Measurements from ENCODE around the gene DGCR8.

The DGCR8 gene

GRCh38 chr22:20124083-20124787 is 44.2 kb downstream of the DGCR8 start:
- TF ChIP-seq, protein P1, sequence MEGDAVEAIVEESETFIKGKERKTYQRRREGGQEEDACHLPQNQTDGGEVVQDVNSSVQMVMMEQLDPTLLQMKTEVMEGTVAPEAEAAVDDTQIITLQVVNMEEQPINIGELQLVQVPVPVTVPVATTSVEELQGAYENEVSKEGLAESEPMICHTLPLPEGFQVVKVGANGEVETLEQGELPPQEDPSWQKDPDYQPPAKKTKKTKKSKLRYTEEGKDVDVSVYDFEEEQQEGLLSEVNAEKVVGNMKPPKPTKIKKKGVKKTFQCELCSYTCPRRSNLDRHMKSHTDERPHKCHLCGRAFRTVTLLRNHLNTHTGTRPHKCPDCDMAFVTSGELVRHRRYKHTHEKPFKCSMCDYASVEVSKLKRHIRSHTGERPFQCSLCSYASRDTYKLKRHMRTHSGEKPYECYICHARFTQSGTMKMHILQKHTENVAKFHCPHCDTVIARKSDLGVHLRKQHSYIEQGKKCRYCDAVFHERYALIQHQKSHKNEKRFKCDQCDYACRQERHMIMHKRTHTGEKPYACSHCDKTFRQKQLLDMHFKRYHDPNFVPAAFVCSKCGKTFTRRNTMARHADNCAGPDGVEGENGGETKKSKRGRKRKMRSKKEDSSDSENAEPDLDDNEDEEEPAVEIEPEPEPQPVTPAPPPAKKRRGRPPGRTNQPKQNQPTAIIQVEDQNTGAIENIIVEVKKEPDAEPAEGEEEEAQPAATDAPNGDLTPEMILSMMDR (IDR thresholded peaks at IDR 0.05; ENCODE audit: low read depth, low read length), result no peak
- DNase-seq (ENCODE audit: low read depth in 2 of 2), result no peak
- H3K4me3 ChIP-seq (replicated peaks in 1 of 2; ENCODE audit: low read depth in 2 of 2, low read length in 2 of 2), result no peak overlapping the region

DNA sequence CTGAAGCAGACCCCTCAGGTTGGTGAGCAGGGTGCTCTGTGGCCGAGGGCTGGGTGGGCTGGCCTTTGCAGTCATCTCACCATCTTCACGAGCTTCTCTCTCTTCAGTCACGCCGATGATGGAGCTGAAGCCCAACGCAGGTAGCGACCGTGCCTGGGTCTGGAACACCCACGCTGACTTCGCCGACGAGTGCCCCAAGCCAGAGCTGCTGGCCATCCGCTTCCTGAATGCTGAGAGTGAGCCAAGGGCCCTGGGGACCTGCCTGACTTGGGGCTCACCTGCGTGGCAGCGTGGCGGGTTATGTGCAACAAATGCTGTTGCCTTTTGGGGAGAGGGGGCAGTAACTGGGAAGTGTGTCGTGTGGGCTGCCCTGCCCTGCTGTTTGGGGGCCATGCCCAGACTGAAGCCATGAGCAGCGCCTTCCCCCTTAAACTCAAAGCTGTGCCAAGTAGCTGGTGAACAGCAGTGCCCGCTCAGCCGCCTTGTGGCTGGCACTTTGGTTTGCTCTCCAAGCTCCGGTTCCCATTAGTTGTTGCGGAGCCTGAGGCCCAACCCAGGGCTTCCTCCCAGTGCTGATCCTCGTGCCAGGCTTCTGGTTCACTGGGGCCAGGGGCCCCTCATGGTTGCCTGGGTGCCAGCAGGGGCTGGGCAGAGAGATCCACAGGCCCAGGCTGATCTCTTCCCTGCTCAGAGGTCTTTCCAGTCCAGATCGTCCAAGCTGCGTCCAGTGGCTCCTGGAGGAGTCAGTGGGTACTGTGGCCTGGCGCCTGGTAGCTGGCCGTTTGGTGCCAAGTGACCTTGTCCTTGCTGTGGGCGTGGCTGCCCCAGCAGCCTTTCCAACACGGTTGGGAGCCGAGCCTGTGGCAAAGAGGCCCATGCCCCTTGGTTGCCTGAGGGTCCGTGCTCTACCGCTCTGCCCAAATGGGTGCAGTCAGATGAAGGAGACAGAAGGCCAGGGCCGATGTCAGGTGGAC is 45.4 kb downstream of the DGCR8 start:
- H3K4me3 ChIP-seq (replicated peaks in 1 of 2; ENCODE audit: low read depth in 2 of 2, low read length in 2 of 2), result no peak overlapping the region
- DNase-seq (ENCODE audit: low read depth in 2 of 2), result no peak
- TF ChIP-seq, protein P1 (IDR thresholded peaks at IDR 0.05; ENCODE audit: low read depth, low read length), result no peak

DNA sequence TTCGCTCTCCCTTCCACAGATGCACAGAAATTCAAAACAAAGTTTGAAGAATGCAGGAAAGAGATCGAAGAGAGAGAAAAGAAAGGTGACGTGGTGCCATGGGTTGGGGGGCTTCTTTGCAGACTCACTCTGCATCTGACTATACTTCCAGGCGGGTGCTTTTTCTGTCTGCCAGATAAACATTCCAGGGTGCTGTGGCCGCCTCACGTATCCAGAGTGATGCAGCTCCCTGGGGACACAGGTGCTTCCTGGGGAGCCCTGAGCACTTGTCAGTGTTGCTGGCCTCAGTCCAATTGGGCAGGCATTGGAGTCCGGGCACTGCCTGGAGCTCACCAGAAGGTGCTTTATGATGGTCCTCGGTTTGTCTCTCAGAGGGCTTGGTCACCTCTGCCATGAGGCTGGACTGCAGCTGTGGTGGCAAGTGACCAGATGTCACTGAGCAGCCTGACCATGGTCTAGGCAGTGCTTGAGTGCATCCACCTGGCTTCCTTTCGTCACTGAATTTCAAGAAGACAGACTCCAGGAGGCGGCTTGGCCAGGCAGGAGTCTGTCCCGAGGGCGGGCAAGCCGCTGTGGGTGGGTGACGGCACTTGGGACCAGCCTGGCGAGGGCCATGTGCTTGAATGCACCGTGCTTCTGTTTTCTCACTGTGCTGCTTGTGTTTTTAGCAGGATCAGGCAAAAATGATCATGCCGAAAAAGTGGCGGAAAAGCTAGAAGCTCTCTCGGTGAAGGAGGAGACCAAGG is 46.4 kb downstream of the DGCR8 start:
- no peak overlapping the region for H3K4me3 ChIP-seq (replicated peaks in 1 of 2; ENCODE audit: low read depth in 2 of 2, low read length in 2 of 2)
- DNase-seq (ENCODE audit: low read depth in 2 of 2), result no peak
- TF ChIP-seq, protein P1 (IDR thresholded peaks at IDR 0.05; ENCODE audit: low read depth, low read length), result no peak

DNA sequence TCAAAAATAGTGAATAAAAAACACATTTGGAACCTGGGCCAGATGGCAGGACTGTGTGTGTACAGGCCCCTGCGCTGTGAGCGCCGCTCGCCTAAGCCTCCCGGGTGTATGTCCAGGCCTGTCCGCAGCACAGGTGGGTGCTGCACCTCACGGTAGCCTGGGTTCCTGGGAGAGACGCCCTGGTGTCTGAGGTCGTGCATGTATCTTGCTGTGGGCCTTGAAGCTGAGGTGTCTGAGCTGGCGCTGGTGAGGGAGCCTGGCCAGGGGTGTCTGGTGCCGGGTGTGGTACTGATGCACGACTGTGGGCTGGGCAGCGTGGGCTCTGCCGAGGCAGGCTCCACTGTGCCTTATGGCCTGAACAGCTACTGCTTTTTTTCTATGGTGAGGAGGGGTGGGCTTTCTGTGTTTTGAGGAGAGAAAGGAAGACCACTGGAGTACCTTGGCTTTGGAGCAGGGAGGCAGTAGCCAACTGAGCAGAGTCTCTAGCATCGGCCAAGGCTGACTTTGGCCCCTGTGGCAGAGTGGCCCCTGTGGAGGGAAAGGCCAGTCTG is 47.4 kb downstream of the DGCR8 start:
- TF ChIP-seq, protein P1 (IDR thresholded peaks at IDR 0.05; ENCODE audit: low read depth, low read length), result no peak
- no peak for DNase-seq (ENCODE audit: low read depth in 2 of 2)
- H3K4me3 ChIP-seq (replicated peaks in 1 of 2; ENCODE audit: low read depth in 2 of 2, low read length in 2 of 2), result no peak overlapping the region

GRCh38 chr22:20127869-20128618 is 48.0 kb downstream of the DGCR8 start:
- no peak for DNase-seq (ENCODE audit: low read depth in 2 of 2)
- TF ChIP-seq, protein P1 (IDR thresholded peaks at IDR 0.05; ENCODE audit: low read depth, low read length), result no peak

DNA sequence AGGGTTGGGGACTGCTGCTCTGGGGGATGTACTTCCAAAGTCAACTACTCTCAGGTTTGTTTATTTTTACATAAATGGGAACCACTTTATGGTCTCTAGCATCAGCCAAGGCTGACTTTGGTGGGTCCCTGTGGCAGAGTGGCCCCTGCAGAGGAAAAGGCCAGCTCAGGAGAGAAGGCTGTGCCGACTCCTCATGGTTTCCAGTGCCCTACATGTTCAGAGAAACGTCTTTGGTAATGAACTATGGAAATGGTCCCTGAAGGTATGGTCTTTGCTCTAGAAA is 48.5 kb downstream of the DGCR8 start:
- TF ChIP-seq, protein P1 (IDR thresholded peaks at IDR 0.05; ENCODE audit: low read depth, low read length), result no peak
- DNase-seq (ENCODE audit: low read depth in 2 of 2), result no peak
- H3K4me3 ChIP-seq (replicated peaks in 1 of 2; ENCODE audit: low read depth in 2 of 2, low read length in 2 of 2), result no peak overlapping the region

More at GRCh38 chr22:20127869-20128618, 48.0 kb downstream of the DGCR8 start:
- H3K4me3 ChIP-seq (replicated peaks in 1 of 2; ENCODE audit: low read depth in 2 of 2, low read length in 2 of 2), result no peak overlapping the region
